GM19468 (cell line): ENCODE data around the gene AIFM3.
"Not testable (repeated sequence)": the region's sequence is repeated elsewhere in the genome, so short reads cannot be mapped to it uniquely, and the experiment has no call there.

ENCODE experiments used
- ATAC-seq: cut with Tn5 transposase; IDR thresholded peaks from one replicate; pipeline ENCODE4 v1.9.1; 2021; ENCODE audit warnings: mild to moderate bottlenecking, moderate library complexity, moderate number of reproducible peaks; ENCODE audit not compliant: unreplicated experiment; ENCODE audit errors: extremely low read depth

Gene AIFM3

GRCh38 chr22:20957102-20957682 lies 9.9 kb upstream of the AIFM3 start:
- no peak for ATAC-seq

- no peak for ATAC-seq
These were observed 9.2 kb upstream of the AIFM3 start for GRCh38 chr22:20957683-20958431.

- no peak for ATAC-seq
These were observed 7.2 kb upstream of the AIFM3 start for GRCh38 chr22:20959578-20960461.

- ATAC-seq = no peak
These were observed 6.4 kb upstream of the AIFM3 start for GRCh38 chr22:20960609-20961008.

GRCh38 chr22:20962491-20962945 lies 4.5 kb upstream of the AIFM3 start:
- no peak for ATAC-seq

- no peak for ATAC-seq
These were observed 3.6 kb upstream of the AIFM3 start for GRCh38 chr22:20963201-20964052.

- no peak for ATAC-seq
These were observed 2.8 kb upstream of the AIFM3 start for GRCh38 chr22:20964090-20964798.

- no peak for ATAC-seq
These were observed 2.3 kb upstream of the AIFM3 start for GRCh38 chr22:20964799-20965103.

- no peak for ATAC-seq
These were observed 1.8 kb upstream of the AIFM3 start for GRCh38 chr22:20965104-20965887.

- ATAC-seq = no peak
These were observed 883 bp upstream of the AIFM3 start for GRCh38 chr22:20965888-20966855.

- ATAC-seq = no peak
These were observed 699 bp downstream of the AIFM3 start for GRCh38 chr22:20967697-20968211.

- no peak for ATAC-seq
These were observed 1.4 kb downstream of the AIFM3 start for GRCh38 chr22:20968281-20968977.

- no peak for ATAC-seq
These were observed 4.0 kb downstream of the AIFM3 start for GRCh38 chr22:20970939-20971657.

GRCh38 chr22:20972014-20972694 lies 5.1 kb downstream of the AIFM3 start:
- not testable (repeated sequence) for ATAC-seq

- ATAC-seq = no peak
These were observed 6.0 kb downstream of the AIFM3 start for GRCh38 chr22:20972933-20973577.
